K562 (cell line): ENCODE data around the gene LY6G6F. TPM values are rescaled to one million over a fixed set of nuclear protein-coding genes. Genes with fewer than 3 reads are reported as not detected.
A peak's percentile ranks its signal among the peaks of the same experiment; 100 is the strongest.

Source experiments
- ADNP ChIP-seq: fragments of 200-800 bp; sonication (Bioruptor generic); IDR thresholded peaks from 2 replicates; pipeline ENCODE4 v1.6.1; 2016; ENCODE audit warnings: missing genetic modification characterization, missing compliant biosample characterization
- BDP1 ChIP-seq: IDR thresholded peaks from 3 replicates; pipeline ENCODE4 v1.6.1; 2011; ENCODE audit not compliant: insufficient read length, insufficient read depth
- CBX5 ChIP-seq: IDR thresholded peaks from 2 replicates; pipeline ENCODE4 v1.6.1; 2014; ENCODE audit warnings: low read depth, borderline replicate concordance
- ESRRB ChIP-seq: fragments of 250-450 bp; sonication (Bioruptor Pico); IDR thresholded peaks from 2 replicates; pipeline ENCODE4 v1.5.0; 2020; ENCODE audit warnings: mild to moderate bottlenecking, moderate library complexity, borderline replicate concordance
- FOSL1 ChIP-seq: fragments of 200-800 bp; sonication (Bioruptor generic); conservative IDR thresholded peaks from 2 replicates; pipeline ENCODE4 v1.6.1; 2016; ENCODE audit warnings: missing genetic modification characterization, missing compliant biosample characterization
- HDGF ChIP-seq: fragments of 450-650 bp; IDR thresholded peaks from 2 replicates; pipeline ENCODE4 v1.6.1; 2016
- ILK ChIP-seq: fragments of 450-650 bp; IDR thresholded peaks from 2 replicates; pipeline ENCODE4 v1.6.1; 2016; ENCODE audit warnings: missing genetic modification characterization, low read depth, mild to moderate bottlenecking, missing compliant biosample characterization, moderate library complexity, borderline replicate concordance
- KAT2B ChIP-seq: IDR thresholded peaks from one replicate; pipeline ENCODE4 v1.6.1; 2012; ENCODE audit warnings: low read depth, mild to moderate bottlenecking, control low read depth, inconsistent platforms, low read length, moderate library complexity
- MAZ ChIP-seq, 2 experiments: fragments of 450-650 bp in 1 of 2; sonication (generic) in 1 of 2; formaldehyde crosslinking; IDR thresholded peaks in 1 of 2; conservative IDR thresholded peaks in 1 of 2; 2 replicates each; pipeline versions ENCODE4 v1.4.0 to v1.5.0; 2020; ENCODE audit warnings: mild to moderate bottlenecking in 1 of 2, missing genetic modification reagents in 1 of 2
- NFRKB ChIP-seq: fragments of 450-650 bp; IDR thresholded peaks from 2 replicates; pipeline ENCODE4 v1.6.1; 2016; ENCODE audit warnings: low read depth
- SIN3B ChIP-seq: fragments of 450-650 bp; IDR thresholded peaks from 2 replicates; pipeline ENCODE4 v1.6.1; 2017; ENCODE audit warnings: low read depth, mild to moderate bottlenecking, moderate library complexity
- SMAD2 ChIP-seq: fragments of 150-350 bp; IDR thresholded peaks from 2 replicates; pipeline ENCODE4 v1.6.1; 2014; ENCODE audit warnings: low read depth, mild to moderate bottlenecking, low read length
- STAT5A ChIP-seq: IDR thresholded peaks from 2 replicates; pipeline ENCODE4 v1.6.1; 2012; ENCODE audit warnings: low read length, inconsistent platforms, borderline replicate concordance
- ZNF197 ChIP-seq: fragments of 200-800 bp; sonication (Bioruptor generic); IDR thresholded peaks from 2 replicates; pipeline ENCODE4 v1.6.1; 2016; ENCODE audit warnings: low read depth, missing genetic modification characterization, missing compliant biosample characterization
- ZNF224 ChIP-seq: sonication (generic); formaldehyde crosslinking; IDR thresholded peaks from 2 replicates; pipeline ENCODE4 v1.8.0; 2022; ENCODE audit warnings: mild to moderate bottlenecking, missing genetic modification reagents
- ZNF3 ChIP-seq: fragments of 250-450 bp; sonication (Bioruptor Pico); IDR thresholded peaks from 2 replicates; pipeline ENCODE4 v1.5.0; 2021; ENCODE audit warnings: mild to moderate bottlenecking, moderate library complexity
- polyA plus RNA-seq, 8 experiments: library from polyadenylated mRNA; depleted of rRNA in 4 of 8; stranded (reverse) in 5 of 8; unstranded in 3 of 8; fragments of >200 nt; fragmentation: Nextera tagmentation in 2 of 8; fragmentation: Illumina TruSeq in 1 of 8; extraction: Ambion mirVana in 2 of 8; extraction: Trizol in 1 of 8; gene quantifications; 2 replicates each; pipeline versions ENCODE4 v1.2.1 to v1.2.3, GENCODE V29; 2011 to 2014; ENCODE audit warnings: inconsistent platforms in 1 of 8, missing spikeins in 1 of 8
- total RNA-seq, 7 experiments: library from RNA; depleted of rRNA in 6 of 7; stranded (reverse); fragments of >200 nt in 6 of 7; fragmentation: Illumina TruSeq in 2 of 7; extraction: Trizol in 2 of 7; gene quantifications; 2 replicates each; pipeline versions ENCODE4 v1.2.1 to v1.2.3, GENCODE V29; 2011 to 2021; ENCODE audit warnings: low replicate concordance in 1 of 7
- TF ChIP-seq, protein P1 (sequence below): fragments of 450-650 bp; IDR thresholded peaks from 2 replicates; pipeline ENCODE4 v1.7.1; 2018; ENCODE audit warnings: mild to moderate bottlenecking, low read depth; ENCODE audit not compliant: partially characterized antibody
- TF ChIP-seq, protein P2 (sequence below): fragments of 450-650 bp; formaldehyde crosslinking; IDR thresholded peaks from 2 replicates; pipeline ENCODE4 v1.4.0; 2020; ENCODE audit warnings: mild to moderate bottlenecking, moderate library complexity
- TF ChIP-seq, protein P3 (sequence below): fragments of 450-650 bp; formaldehyde crosslinking; IDR thresholded peaks from 2 replicates; pipeline ENCODE4 v1.4.0; 2022; ENCODE audit warnings: mild to moderate bottlenecking, moderate library complexity
- TF ChIP-seq, protein P4 (sequence below): fragments of 450-650 bp; formaldehyde crosslinking; IDR thresholded peaks from 2 replicates; pipeline ENCODE4 v1.4.0; 2022; ENCODE audit warnings: missing genetic modification characterization
- TF ChIP-seq, protein P5 (sequence below), 3 experiments: IDR thresholded peaks in 2 of 3; conservative IDR thresholded peaks in 1 of 3; 2 replicates each; pipeline ENCODE4 v1.5.1; 2011 to 2012; ENCODE audit warnings: low read length in 3 of 3, mild to moderate bottlenecking in 3 of 3, control low read depth in 2 of 3, improper control_type of control experiment in 1 of 3, inconsistent platforms in 1 of 3, low read depth in 1 of 3, mixed read lengths in 1 of 3, moderate library complexity in 1 of 3; ENCODE audit not compliant: insufficient read depth in 2 of 3

LY6G6F gene
- total and polyA plus RNA-seq, 9 of the 15 experiments (the other 6 are each of a cell fraction or from before 2014, with no cell fraction given), result 0.14 to 0.50 (median 0.28) TPM; not detected in 2

DNA sequence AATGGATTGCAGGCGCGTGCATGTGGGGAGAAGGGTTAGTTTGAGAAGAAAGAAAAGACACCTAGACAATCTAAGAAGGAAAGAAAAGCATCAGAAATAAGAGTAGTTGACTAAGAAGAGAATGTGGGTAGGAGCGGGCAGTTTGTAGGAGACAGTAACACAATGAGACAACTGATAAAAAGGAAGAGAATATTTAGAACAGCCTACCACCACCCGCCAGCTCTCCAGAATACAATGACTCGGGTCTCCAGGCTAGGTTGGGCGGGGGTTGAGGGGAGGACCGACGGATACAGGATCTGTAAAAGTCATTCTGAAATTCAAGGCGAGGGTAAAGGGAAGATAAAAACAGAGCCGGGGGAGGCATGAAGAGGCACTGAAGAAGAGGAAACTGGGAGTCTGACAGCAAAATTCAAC is 4.3 kb upstream of the LY6G6F start (continued):
- TF ChIP-seq, protein P1, sequence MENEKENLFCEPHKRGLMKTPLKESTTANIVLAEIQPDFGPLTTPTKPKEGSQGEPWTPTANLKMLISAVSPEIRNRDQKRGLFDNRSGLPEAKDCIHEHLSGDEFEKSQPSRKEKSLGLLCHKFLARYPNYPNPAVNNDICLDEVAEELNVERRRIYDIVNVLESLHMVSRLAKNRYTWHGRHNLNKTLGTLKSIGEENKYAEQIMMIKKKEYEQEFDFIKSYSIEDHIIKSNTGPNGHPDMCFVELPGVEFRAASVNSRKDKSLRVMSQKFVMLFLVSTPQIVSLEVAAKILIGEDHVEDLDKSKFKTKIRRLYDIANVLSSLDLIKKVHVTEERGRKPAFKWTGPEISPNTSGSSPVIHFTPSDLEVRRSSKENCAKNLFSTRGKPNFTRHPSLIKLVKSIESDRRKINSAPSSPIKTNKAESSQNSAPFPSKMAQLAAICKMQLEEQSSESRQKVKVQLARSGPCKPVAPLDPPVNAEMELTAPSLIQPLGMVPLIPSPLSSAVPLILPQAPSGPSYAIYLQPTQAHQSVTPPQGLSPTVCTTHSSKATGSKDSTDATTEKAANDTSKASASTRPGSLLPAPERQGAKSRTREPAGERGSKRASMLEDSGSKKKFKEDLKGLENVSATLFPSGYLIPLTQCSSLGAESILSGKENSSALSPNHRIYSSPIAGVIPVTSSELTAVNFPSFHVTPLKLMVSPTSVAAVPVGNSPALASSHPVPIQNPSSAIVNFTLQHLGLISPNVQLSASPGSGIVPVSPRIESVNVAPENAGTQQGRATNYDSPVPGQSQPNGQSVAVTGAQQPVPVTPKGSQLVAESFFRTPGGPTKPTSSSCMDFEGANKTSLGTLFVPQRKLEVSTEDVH, result peak; percentile 47
- TF ChIP-seq CBX5 (no peak), ILK (no peak), SMAD2 (no peak), MAZ (CRISPR knock-in tag; conservative IDR thresholded peaks at IDR 0.05 in 1 of 2, IDR thresholded peaks at IDR 0.05 in 1 of 2) (no peak), HDGF (peak; percentile 67; the same call in 1 of the 2 replicates), BDP1 (no peak), ZNF197 (CRISPR knock-in tag) (no peak), ZNF3 (CRISPR knock-in tag) (no peak), ESRRB (no peak), ZNF224 (CRISPR knock-in tag) (no peak), NFRKB (0 out of 2 replicates have a peak, but pooled peaks have one; percentile 7), ADNP (tag) (no peak), STAT5A (no peak), FOSL1 (no peak), KAT2B (no peak), SIN3B (no peak)
- TF ChIP-seq, protein P2, sequence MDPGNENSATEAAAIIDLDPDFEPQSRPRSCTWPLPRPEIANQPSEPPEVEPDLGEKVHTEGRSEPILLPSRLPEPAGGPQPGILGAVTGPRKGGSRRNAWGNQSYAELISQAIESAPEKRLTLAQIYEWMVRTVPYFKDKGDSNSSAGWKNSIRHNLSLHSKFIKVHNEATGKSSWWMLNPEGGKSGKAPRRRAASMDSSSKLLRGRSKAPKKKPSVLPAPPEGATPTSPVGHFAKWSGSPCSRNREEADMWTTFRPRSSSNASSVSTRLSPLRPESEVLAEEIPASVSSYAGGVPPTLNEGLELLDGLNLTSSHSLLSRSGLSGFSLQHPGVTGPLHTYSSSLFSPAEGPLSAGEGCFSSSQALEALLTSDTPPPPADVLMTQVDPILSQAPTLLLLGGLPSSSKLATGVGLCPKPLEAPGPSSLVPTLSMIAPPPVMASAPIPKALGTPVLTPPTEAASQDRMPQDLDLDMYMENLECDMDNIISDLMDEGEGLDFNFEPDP (CRISPR knock-in tag), result no peak
- TF ChIP-seq, protein P3, sequence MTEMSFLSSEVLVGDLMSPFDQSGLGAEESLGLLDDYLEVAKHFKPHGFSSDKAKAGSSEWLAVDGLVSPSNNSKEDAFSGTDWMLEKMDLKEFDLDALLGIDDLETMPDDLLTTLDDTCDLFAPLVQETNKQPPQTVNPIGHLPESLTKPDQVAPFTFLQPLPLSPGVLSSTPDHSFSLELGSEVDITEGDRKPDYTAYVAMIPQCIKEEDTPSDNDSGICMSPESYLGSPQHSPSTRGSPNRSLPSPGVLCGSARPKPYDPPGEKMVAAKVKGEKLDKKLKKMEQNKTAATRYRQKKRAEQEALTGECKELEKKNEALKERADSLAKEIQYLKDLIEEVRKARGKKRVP (CRISPR knock-in tag), result 0 out of 2 replicates have a peak, but pooled peaks have one; percentile 4
- TF ChIP-seq, protein P4, sequence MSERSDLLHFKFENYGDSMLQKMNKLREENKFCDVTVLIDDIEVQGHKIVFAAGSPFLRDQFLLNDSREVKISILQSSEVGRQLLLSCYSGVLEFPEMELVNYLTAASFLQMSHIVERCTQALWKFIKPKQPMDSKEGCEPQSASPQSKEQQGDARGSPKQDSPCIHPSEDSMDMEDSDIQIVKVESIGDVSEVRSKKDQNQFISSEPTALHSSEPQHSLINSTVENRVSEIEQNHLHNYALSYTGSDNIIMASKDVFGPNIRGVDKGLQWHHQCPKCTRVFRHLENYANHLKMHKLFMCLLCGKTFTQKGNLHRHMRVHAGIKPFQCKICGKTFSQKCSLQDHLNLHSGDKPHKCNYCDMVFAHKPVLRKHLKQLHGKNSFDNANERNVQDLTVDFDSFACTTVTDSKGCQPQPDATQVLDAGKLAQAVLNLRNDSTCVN (CRISPR knock-in tag), result peak; percentile 60
- TF ChIP-seq, protein P5, sequence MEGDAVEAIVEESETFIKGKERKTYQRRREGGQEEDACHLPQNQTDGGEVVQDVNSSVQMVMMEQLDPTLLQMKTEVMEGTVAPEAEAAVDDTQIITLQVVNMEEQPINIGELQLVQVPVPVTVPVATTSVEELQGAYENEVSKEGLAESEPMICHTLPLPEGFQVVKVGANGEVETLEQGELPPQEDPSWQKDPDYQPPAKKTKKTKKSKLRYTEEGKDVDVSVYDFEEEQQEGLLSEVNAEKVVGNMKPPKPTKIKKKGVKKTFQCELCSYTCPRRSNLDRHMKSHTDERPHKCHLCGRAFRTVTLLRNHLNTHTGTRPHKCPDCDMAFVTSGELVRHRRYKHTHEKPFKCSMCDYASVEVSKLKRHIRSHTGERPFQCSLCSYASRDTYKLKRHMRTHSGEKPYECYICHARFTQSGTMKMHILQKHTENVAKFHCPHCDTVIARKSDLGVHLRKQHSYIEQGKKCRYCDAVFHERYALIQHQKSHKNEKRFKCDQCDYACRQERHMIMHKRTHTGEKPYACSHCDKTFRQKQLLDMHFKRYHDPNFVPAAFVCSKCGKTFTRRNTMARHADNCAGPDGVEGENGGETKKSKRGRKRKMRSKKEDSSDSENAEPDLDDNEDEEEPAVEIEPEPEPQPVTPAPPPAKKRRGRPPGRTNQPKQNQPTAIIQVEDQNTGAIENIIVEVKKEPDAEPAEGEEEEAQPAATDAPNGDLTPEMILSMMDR (IDR thresholded peaks at IDR 0.05 in 2 of 3, conservative IDR thresholded peaks at IDR 0.05 in 1 of 3; ENCODE audit: insufficient read depth in 2 of 3, low read depth in 1 of 3, low read length in 3 of 3), result no peak
